GM13976 (cell line): ENCODE measurements around the gene CFAP410.
A peak's percentile ranks its signal among the peaks of the same experiment; 100 is the strongest.

Experiments used
- DNase-seq: peaks from one replicate; pipeline ENCODE4 v3.0.0; 2012; ENCODE audit warnings: low spot score
- in situ Hi-C: fragments of 300-500 bp; cut with MboI; formaldehyde crosslinking; loops from one replicate; pipeline ENCODE4 v1.12.0; 2022; ENCODE audit warnings: low sequenced_read_pairs, mixed read lengths, inconsistent platforms; ENCODE audit not compliant: unreplicated experiment
- TF ChIP-seq, protein P1 (sequence below): IDR thresholded peaks from 2 replicates; pipeline ENCODE4 v1.5.1; 2012; ENCODE audit warnings: borderline replicate concordance, mild to moderate bottlenecking; ENCODE audit not compliant: insufficient read depth; ENCODE audit errors: extremely low read depth, missing control alignments, control extremely low read depth

Gene CFAP410

DNA sequence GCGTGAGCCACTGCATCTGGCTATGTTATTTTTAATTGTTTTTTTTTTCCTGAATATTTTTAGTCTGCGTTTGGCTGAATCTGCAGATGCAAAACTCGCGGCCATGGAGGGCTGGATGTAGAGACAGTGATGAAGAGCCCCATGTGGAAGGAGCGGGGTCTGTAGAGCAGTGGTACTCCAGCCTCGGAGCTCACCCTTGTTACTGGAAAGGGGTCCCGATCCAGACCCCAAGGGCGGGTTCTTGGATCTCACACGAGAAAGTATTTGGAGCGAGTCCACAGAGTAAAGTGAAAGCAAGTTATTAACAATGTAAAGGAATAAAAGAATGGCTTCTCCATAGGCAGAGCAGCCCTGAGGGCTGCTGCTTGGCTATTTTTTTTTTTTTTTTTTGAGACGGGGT, 17.0 kb upstream of the CFAP410 start:
- TF ChIP-seq, protein P1, sequence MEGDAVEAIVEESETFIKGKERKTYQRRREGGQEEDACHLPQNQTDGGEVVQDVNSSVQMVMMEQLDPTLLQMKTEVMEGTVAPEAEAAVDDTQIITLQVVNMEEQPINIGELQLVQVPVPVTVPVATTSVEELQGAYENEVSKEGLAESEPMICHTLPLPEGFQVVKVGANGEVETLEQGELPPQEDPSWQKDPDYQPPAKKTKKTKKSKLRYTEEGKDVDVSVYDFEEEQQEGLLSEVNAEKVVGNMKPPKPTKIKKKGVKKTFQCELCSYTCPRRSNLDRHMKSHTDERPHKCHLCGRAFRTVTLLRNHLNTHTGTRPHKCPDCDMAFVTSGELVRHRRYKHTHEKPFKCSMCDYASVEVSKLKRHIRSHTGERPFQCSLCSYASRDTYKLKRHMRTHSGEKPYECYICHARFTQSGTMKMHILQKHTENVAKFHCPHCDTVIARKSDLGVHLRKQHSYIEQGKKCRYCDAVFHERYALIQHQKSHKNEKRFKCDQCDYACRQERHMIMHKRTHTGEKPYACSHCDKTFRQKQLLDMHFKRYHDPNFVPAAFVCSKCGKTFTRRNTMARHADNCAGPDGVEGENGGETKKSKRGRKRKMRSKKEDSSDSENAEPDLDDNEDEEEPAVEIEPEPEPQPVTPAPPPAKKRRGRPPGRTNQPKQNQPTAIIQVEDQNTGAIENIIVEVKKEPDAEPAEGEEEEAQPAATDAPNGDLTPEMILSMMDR = no peak
- no peak for DNase-seq
- in situ Hi-C loops = loop anchor here (25.0 kb wide), 1 partner anchor 106 kb away; the partner anchor contains the start of gene LRRC3

DNA sequence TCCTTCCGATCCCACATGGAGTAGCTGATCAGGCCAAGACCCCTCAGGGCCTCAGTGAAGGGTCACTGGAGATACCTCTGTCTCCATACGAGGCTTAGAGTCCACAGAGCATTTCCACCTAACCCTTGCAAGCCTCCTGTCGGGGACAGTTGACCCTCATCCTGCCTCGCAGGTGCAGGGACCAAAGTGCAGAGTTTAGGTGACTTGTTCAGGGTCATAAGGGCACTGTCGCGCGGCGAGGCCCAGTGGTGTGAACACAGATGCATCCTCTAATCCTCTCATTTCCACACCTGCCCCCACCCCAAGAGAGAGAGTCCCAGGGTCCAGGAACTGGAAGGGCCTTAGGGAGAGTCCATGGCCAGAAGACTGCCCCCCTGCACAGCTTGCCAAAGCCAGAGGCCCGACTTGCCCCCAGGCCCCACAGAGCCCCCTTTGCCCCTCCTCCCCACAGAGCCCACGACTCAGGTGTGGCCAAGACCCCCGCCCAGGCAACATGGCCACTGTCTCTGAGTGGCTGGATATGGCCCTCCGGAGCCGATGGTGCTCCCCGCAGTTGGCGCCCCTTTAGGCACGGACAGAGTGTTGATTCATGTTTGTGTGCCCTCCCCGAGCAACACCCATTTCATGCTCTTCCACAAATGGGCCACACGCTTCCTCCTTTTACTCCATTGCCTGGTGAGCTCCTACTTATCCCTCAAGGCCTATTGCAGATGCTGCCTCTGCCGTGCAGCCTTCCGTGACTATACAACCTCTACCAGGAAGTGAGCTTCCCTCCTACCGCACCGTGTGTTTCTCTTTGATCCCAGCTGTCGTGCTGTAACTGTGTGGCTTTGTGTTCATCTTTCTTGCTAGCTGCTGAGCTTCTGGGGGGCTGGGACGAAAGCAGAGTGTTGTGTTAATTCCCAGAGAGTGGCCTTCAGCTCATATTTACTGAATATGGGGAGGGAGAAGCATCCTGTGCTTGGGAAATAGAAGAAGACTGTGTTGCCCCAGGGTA, 15.9 kb upstream of the CFAP410 start:
- in situ Hi-C loops = loop anchor here (25.0 kb wide), 1 partner anchor 107 kb away; the partner anchor contains the start of gene LRRC3
- peak; percentile 70 for DNase-seq
- TF ChIP-seq, protein P1 = no peak

DNA sequence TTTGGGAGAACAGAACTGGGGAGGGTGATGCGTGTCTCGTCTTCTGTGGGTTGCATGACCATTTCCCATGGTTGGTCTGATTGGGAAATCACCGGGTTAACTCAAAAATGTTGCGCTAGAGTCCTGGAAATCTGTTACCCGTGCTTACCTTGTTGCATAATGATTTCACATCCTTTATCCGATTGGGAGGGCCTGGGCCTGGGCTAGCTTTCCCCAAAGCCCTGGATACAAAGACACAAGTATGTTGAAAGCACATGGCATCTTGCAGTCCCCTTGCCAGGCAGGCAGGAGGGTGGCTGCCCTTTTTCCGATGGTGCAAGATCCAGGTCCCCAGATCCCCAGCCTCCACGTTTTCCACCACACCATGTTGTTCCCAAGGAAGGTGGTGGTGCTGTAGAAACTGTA, 14.8 kb upstream of the CFAP410 start:
- no peak for DNase-seq
- in situ Hi-C loops = loop anchor here (25.0 kb wide), 1 partner anchor 108 kb away; the partner anchor contains the start of gene LRRC3
- TF ChIP-seq, protein P1 = no peak

- DNase-seq = peak; percentile 75
- in situ Hi-C loops = loop anchor here (25.0 kb wide), 1 partner anchor 109 kb away; the partner anchor contains the start of gene LRRC3
Observed at GRCh38 chr21:44353191-44353970, 14.2 kb upstream of the CFAP410 start, which contains the start of gene TRPM2. TRPM2 (plus strand) TSS chr21:44353621; CDS start chr21:44353701, 80 bp downstream.

DNA sequence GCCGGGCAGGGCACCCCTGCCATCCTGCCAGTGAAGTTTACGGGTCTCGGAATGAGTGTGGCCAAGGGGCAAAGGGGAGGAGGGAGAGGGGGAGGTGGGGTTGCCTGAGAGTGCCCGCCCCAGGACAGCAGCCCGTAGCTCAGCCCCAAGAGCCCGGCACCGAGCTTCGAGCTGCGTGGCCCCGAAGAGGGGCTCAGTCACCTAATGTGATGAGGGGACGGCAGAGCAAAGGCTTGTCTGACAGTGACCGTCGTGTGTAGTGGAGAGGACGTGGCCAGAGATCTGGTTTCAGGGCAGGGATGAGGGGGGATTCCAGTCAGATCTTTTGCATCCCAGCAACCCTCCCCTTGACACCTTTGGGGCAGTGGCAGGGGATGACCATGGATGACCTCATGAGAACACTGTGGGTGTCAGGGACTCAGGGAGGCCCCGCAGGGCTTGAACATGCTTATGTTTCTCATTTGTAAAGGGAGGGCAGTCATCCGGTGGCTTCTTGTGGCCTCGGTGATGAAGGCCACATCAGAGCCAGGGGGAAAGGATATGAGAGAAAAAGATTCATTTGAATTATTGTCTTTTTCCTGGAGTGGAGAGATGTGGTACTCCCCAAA, 13.2 kb upstream of the CFAP410 start:
- TF ChIP-seq, protein P1 = no peak
- in situ Hi-C loops = loop anchor here (25.0 kb wide), 1 partner anchor 110 kb away; the partner anchor contains the start of gene LRRC3
- DNase-seq = no peak

More at GRCh38 chr21:44353191-44353970, 14.2 kb upstream of the CFAP410 start, which contains the start of gene TRPM2:
- TF ChIP-seq, protein P1 = no peak
